WTC11 (cell line): Measurements from ENCODE around the gene OR2AE1. TPM values are rescaled to one million over a fixed set of nuclear protein-coding genes. Genes with fewer than 3 reads are reported as not detected.

Experiments used
- ATAC-seq: fragments of 200-7000 bp; cut with Tn5 transposase; 2 replicates; pipeline ENCODE4 v1.10.0; 2021; ENCODE audit warnings: mild to moderate bottlenecking, moderate library complexity
- CTCF ChIA-PET: fragments of 300-600 bp; sonication (Branson Sonifier 250); formaldehyde crosslinking; loops from one replicate; lab custom pipeline; 2021; ENCODE audit warnings: antibody characterized with exemption; lab: Charles Lee
- POLR2A ChIA-PET: fragments of 350-600 bp; sonication (Branson Sonifier 250); formaldehyde crosslinking; loops from one replicate; lab custom pipeline; 2021; ENCODE audit warnings: antibody characterized with exemption; lab: Charles Lee
- DNase-seq: peaks from one replicate; pipeline ENCODE4 v3.0.0; 2021; ENCODE audit warnings: low spot score
- H3K27ac Mint-ChIP-seq: 2 replicates; pipeline ENCODE4 v1.8.0; 2021; ENCODE audit warnings: mixed read lengths
- H3K27me3 Mint-ChIP-seq: 2 replicates; pipeline ENCODE4 v1.8.0; 2021; ENCODE audit warnings: low read depth, mild to moderate bottlenecking, moderate library complexity, mixed read lengths
- H3K36me3 Mint-ChIP-seq: 2 replicates; pipeline ENCODE4 v1.8.0; 2021; ENCODE audit warnings: mixed read lengths
- H3K4me1 Mint-ChIP-seq: 2 replicates; pipeline ENCODE4 v1.8.0; 2022; ENCODE audit warnings: mixed read lengths
- H3K4me3 Mint-ChIP-seq: 2 replicates; pipeline ENCODE4 v1.8.0; 2021; ENCODE audit warnings: mild to moderate bottlenecking, moderate library complexity, mixed read lengths
- H3K9me3 Mint-ChIP-seq: 2 replicates; pipeline ENCODE4 v1.8.0; 2021; ENCODE audit warnings: mixed read lengths
- ARID4B ChIP-seq: sonication (generic); formaldehyde crosslinking; IDR thresholded peaks from 2 replicates; pipeline ENCODE4 v1.8.0; 2023; ENCODE audit warnings: missing genetic modification reagents, mild to moderate bottlenecking, borderline replicate concordance
- ATF3 ChIP-seq: sonication (generic); formaldehyde crosslinking; conservative IDR thresholded peaks from 2 replicates; pipeline ENCODE4 v1.8.1; 2022; ENCODE audit warnings: mild to moderate bottlenecking, missing genetic modification reagents
- CBFB ChIP-seq: sonication (generic); formaldehyde crosslinking; IDR thresholded peaks from 2 replicates; pipeline ENCODE4 v1.8.1; 2022; ENCODE audit warnings: mild to moderate bottlenecking, low read depth, missing genetic modification reagents
- E2F1 ChIP-seq: sonication (generic); formaldehyde crosslinking; IDR thresholded peaks from 2 replicates; pipeline ENCODE4 v1.8.0; 2022; ENCODE audit warnings: mild to moderate bottlenecking, missing genetic modification reagents
- ERG ChIP-seq: fragments of 250-450 bp; sonication (Bioruptor Pico); IDR thresholded peaks from 2 replicates; pipeline ENCODE4 v1.8.0; 2021; ENCODE audit warnings: mild to moderate bottlenecking
- HMGXB4 ChIP-seq: sonication (generic); formaldehyde crosslinking; IDR thresholded peaks from 2 replicates; pipeline ENCODE4 v1.8.1; 2023; ENCODE audit warnings: mild to moderate bottlenecking, moderate library complexity, missing genetic modification reagents
- JAZF1 ChIP-seq: fragments of 250-450 bp; sonication (Bioruptor Pico); IDR thresholded peaks from 2 replicates; pipeline ENCODE4 v1.9.0; 2021; ENCODE audit warnings: moderate library complexity, mild to moderate bottlenecking, inconsistent platforms
- MLX ChIP-seq: sonication (generic); formaldehyde crosslinking; IDR thresholded peaks from 2 replicates; pipeline ENCODE4 v1.8.1; 2023; ENCODE audit warnings: mild to moderate bottlenecking, missing genetic modification reagents, moderate library complexity
- MXD4 ChIP-seq: fragments of 250-450 bp; sonication (Bioruptor Pico); IDR thresholded peaks from 2 replicates; pipeline ENCODE4 v1.8.0; 2021; ENCODE audit warnings: mild to moderate bottlenecking, moderate library complexity, borderline replicate concordance
- NFYB ChIP-seq: sonication (generic); formaldehyde crosslinking; conservative IDR thresholded peaks from 2 replicates; pipeline ENCODE4 v1.8.0; 2022; ENCODE audit warnings: low read depth, missing genetic modification reagents
- NR1H2 ChIP-seq: sonication (generic); formaldehyde crosslinking; IDR thresholded peaks from 2 replicates; pipeline ENCODE4 v1.9.0; 2021; ENCODE audit warnings: mild to moderate bottlenecking, moderate library complexity, missing genetic modification reagents
- RELA ChIP-seq: sonication (generic); formaldehyde crosslinking; IDR thresholded peaks from 2 replicates; pipeline ENCODE4 v1.8.1; 2022; ENCODE audit warnings: missing genetic modification reagents, mild to moderate bottlenecking, borderline replicate concordance
- SMAD3 ChIP-seq: sonication (generic); formaldehyde crosslinking; IDR thresholded peaks from 2 replicates; pipeline ENCODE4 v1.8.0; 2022; ENCODE audit warnings: missing genetic modification reagents, mild to moderate bottlenecking, borderline replicate concordance
- SP1 ChIP-seq: sonication (generic); formaldehyde crosslinking; conservative IDR thresholded peaks from 2 replicates; pipeline ENCODE4 v1.8.1; 2022; ENCODE audit warnings: missing genetic modification reagents
- ZBTB43 ChIP-seq: sonication (generic); formaldehyde crosslinking; IDR thresholded peaks from 2 replicates; pipeline ENCODE4 v1.8.1; 2023; ENCODE audit warnings: mild to moderate bottlenecking, missing genetic modification reagents
- ZNF219 ChIP-seq: sonication (generic); formaldehyde crosslinking; IDR thresholded peaks from 2 replicates; pipeline ENCODE4 v1.8.0; 2023; ENCODE audit warnings: missing genetic modification reagents, mild to moderate bottlenecking, borderline replicate concordance
- ZNF232 ChIP-seq: sonication (generic); formaldehyde crosslinking; IDR thresholded peaks from 2 replicates; pipeline ENCODE4 v1.8.0; 2022; ENCODE audit warnings: mild to moderate bottlenecking, missing genetic modification reagents
- total RNA-seq: library from RNA; stranded (reverse); gene quantifications from 3 replicates; pipeline ENCODE4 v1.2.3, GENCODE V29; 2021

OR2AE1 gene
- total RNA-seq, 1 experiment from 2014 or later, result 0.15 TPM

- Mint-ChIP-seq H3K27ac (no peak overlapping the region), H3K36me3 (peaks cover 22% of the 10 kb centered on the region), H3K4me3 (no peak overlapping the region), H3K9me3 (no peaks in the 10 kb centered on the region), H3K27me3 (no peaks in the 10 kb centered on the region; the same call in 1 of the 2 replicates), H3K4me1 (no peaks in the 10 kb centered on the region)
- DNase-seq, result no peak
- ATAC-seq, result no peak
- TF ChIP-seq ZNF219 (CRISPR knock-in tag) (no peak), CBFB (CRISPR knock-in tag) (no peak), ARID4B (CRISPR knock-in tag) (no peak), MXD4 (CRISPR knock-in tag) (no peak), NFYB (no peak), ERG (no peak), MLX (CRISPR knock-in tag) (no peak), E2F1 (no peak), ZNF232 (CRISPR knock-in tag) (no peak), NR1H2 (CRISPR knock-in tag) (no peak), SP1 (no peak), RELA (CRISPR knock-in tag) (no peak), ZBTB43 (no peak), HMGXB4 (no peak), ATF3 (CRISPR knock-in tag) (no peak), SMAD3 (CRISPR knock-in tag) (no peak), JAZF1 (CRISPR knock-in tag) (no peak)
- ChIA-PET POLR2A (no interaction called here), CTCF (no interaction called here)
These were observed 22.0 kb upstream of the OR2AE1 start for GRCh38 chr7:99898836-99899235.
